ENCODE data around the gene CEP128.

The CEP128 gene

GRCh38 chr14:80809663-80810062 lies 131.9 kb downstream of the CEP128 start:
- Histone ChIP-seq H3K4me2 (ENCODE audit: low read length) (no peak overlapping the region), H3K36me3 (ENCODE audit: insufficient read depth, low read length) (no peaks in the 10 kb centered on the region), H3K4me3 (ENCODE audit: low read length) (no peak overlapping the region), H3K9ac (ENCODE audit: low read depth, low read length) (no peak overlapping the region), H3K27me3 (ENCODE audit: control insufficient read depth, insufficient read depth, low read length) (no peaks in the 10 kb centered on the region), H3K9me3 (replicated peaks; ENCODE audit: low read length) (no peaks in the 10 kb centered on the region), H3K4me1 (ENCODE audit: control insufficient read depth, insufficient read depth, low read length) (no peaks in the 10 kb centered on the region)

DNA sequence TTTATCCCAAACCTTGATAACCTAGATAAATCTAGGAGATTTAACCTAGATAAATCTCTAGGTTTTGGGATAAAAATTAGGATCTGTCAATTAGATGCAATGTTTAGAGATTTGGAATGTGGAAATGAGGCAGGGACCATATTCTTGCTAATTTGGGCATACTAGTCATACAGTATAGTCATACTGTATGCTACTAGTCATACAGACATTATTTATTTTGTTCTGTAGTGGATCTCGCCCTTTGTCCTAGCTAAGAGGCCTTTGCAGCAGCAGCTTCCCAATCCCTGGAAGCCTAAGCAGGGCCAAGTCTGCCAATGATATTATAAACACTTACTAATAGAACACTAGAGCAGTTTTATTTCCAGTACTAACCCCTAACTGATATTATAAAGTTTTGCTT lies 136.4 kb downstream of the CEP128 start:
- Histone ChIP-seq H3K4me3 (ENCODE audit: low read length) (no peak overlapping the region), H3K4me2 (ENCODE audit: low read length) (no peak overlapping the region), H3K9me3 (replicated peaks; ENCODE audit: low read length) (no peaks in the 10 kb centered on the region), H3K36me3 (ENCODE audit: insufficient read depth, low read length) (no peaks in the 10 kb centered on the region), H3K9ac (ENCODE audit: low read depth, low read length) (no peak overlapping the region), H3K4me1 (ENCODE audit: control insufficient read depth, insufficient read depth, low read length) (no peaks in the 10 kb centered on the region), H3K27me3 (ENCODE audit: control insufficient read depth, insufficient read depth, low read length) (no peaks in the 10 kb centered on the region)

GRCh38 chr14:80798878-80799277 lies 142.7 kb downstream of the CEP128 start:
- H3K9me3 ChIP-seq (replicated peaks; ENCODE audit: low read length) = no peaks in the 10 kb centered on the region
- H3K4me2 ChIP-seq (ENCODE audit: low read length) = no peak overlapping the region
- H3K27me3 ChIP-seq (ENCODE audit: control insufficient read depth, insufficient read depth, low read length) = no peaks in the 10 kb centered on the region
- H3K4me1 ChIP-seq (ENCODE audit: control insufficient read depth, insufficient read depth, low read length) = no peaks in the 10 kb centered on the region
- no peaks in the 10 kb centered on the region for H3K36me3 ChIP-seq (ENCODE audit: insufficient read depth, low read length)
- H3K9ac ChIP-seq (ENCODE audit: low read depth, low read length) = no peak overlapping the region
- H3K4me3 ChIP-seq (ENCODE audit: low read length) = no peak overlapping the region

- Histone ChIP-seq H3K4me1 (ENCODE audit: control insufficient read depth, insufficient read depth, low read length) (no peaks in the 10 kb centered on the region), H3K4me3 (ENCODE audit: low read length) (no peak overlapping the region), H3K4me2 (ENCODE audit: low read length) (no peak overlapping the region), H3K9me3 (replicated peaks; ENCODE audit: low read length) (no peaks in the 10 kb centered on the region), H3K27me3 (ENCODE audit: control insufficient read depth, insufficient read depth, low read length) (no peaks in the 10 kb centered on the region), H3K9ac (ENCODE audit: low read depth, low read length) (no peak overlapping the region), H3K36me3 (ENCODE audit: insufficient read depth, low read length) (no peaks in the 10 kb centered on the region)
Observed at GRCh38 chr14:80798211-80798610, 143.3 kb downstream of the CEP128 start.

DNA sequence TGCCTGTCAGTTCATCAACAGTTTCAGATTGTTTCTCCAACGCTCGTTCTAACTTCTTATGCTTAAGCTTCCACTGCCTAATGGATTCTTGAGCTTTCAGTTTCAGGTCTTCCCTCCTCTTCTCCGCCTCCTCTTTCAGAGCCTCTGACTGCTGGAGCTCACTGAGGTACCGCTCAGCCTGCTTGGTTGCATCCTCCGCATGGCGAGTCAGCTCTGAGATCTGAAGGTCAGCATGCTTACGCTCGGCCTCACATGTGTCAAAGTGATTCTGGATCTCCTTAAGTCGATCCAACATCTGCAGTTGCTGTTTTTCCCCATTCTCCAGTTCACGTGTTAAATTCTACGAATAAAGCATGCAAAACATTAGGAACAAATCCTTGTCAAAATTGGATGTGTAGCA lies 148.8 kb downstream of the CEP128 start:
- H3K27me3 ChIP-seq (ENCODE audit: control insufficient read depth, insufficient read depth, low read length) = no peaks in the 10 kb centered on the region
- H3K36me3 ChIP-seq (ENCODE audit: insufficient read depth, low read length) = no peaks in the 10 kb centered on the region
- H3K4me2 ChIP-seq (ENCODE audit: low read length) = no peak overlapping the region
- H3K9ac ChIP-seq (ENCODE audit: low read depth, low read length) = no peak overlapping the region
- no peaks in the 10 kb centered on the region for H3K9me3 ChIP-seq (replicated peaks; ENCODE audit: low read length)
- no peak overlapping the region for H3K4me3 ChIP-seq (ENCODE audit: low read length)
- H3K4me1 ChIP-seq (ENCODE audit: control insufficient read depth, insufficient read depth, low read length) = no peaks in the 10 kb centered on the region

- no peaks in the 10 kb centered on the region for H3K4me1 ChIP-seq (ENCODE audit: control insufficient read depth, insufficient read depth, low read length)
- H3K9me3 ChIP-seq (replicated peaks; ENCODE audit: low read length) = no peaks in the 10 kb centered on the region
- no peak overlapping the region for H3K4me3 ChIP-seq (ENCODE audit: low read length)
- no peaks in the 10 kb centered on the region for H3K36me3 ChIP-seq (ENCODE audit: insufficient read depth, low read length)
- H3K9ac ChIP-seq (ENCODE audit: low read depth, low read length) = no peak overlapping the region
- H3K4me2 ChIP-seq (ENCODE audit: low read length) = no peak overlapping the region
- no peaks in the 10 kb centered on the region for H3K27me3 ChIP-seq (ENCODE audit: control insufficient read depth, insufficient read depth, low read length)
Observed at GRCh38 chr14:80787876-80788275, 153.7 kb downstream of the CEP128 start.

DNA sequence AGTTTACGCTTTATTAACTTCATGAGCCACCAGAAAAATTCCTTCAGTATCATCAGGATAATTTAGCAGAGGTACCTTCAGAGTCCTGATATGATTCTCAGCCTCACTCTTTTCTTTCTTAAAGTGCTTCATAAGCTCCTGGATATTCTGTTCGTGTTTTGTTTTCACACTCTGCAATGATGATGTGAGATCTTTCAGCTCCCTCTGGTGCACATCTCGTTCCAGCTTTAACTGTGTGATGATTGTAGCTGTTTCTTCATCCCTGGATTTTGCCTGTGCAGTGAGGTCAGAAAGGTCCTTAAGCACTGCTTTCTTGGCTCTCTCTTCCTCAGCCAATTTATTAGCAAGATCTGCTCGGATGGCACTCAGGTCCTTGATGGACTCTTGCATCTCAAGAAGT lies 156.7 kb downstream of the CEP128 start:
- H3K9me3 ChIP-seq (replicated peaks; ENCODE audit: low read length) = no peaks in the 10 kb centered on the region
- no peaks in the 10 kb centered on the region for H3K36me3 ChIP-seq (ENCODE audit: insufficient read depth, low read length)
- H3K27me3 ChIP-seq (ENCODE audit: control insufficient read depth, insufficient read depth, low read length) = no peaks in the 10 kb centered on the region
- no peaks in the 10 kb centered on the region for H3K4me1 ChIP-seq (ENCODE audit: control insufficient read depth, insufficient read depth, low read length)
- no peak overlapping the region for H3K4me2 ChIP-seq (ENCODE audit: low read length)
- H3K4me3 ChIP-seq (ENCODE audit: low read length) = no peak overlapping the region
- H3K9ac ChIP-seq (ENCODE audit: low read depth, low read length) = no peak overlapping the region

GRCh38 chr14:80781972-80782367 lies 159.6 kb downstream of the CEP128 start:
- no peaks in the 10 kb centered on the region for H3K4me1 ChIP-seq (ENCODE audit: control insufficient read depth, insufficient read depth, low read length)
- no peaks in the 10 kb centered on the region for H3K27me3 ChIP-seq (ENCODE audit: control insufficient read depth, insufficient read depth, low read length)
- no peaks in the 10 kb centered on the region for H3K36me3 ChIP-seq (ENCODE audit: insufficient read depth, low read length)
- no peak overlapping the region for H3K9ac ChIP-seq (ENCODE audit: low read depth, low read length)
- H3K9me3 ChIP-seq (replicated peaks; ENCODE audit: low read length) = no peaks in the 10 kb centered on the region
- no peak overlapping the region for H3K4me2 ChIP-seq (ENCODE audit: low read length)
- H3K4me3 ChIP-seq (ENCODE audit: low read length) = no peak overlapping the region

- no peaks in the 10 kb centered on the region for H3K9me3 ChIP-seq (replicated peaks; ENCODE audit: low read length)
- no peak overlapping the region for H3K9ac ChIP-seq (ENCODE audit: low read depth, low read length)
- no peak overlapping the region for H3K4me3 ChIP-seq (ENCODE audit: low read length)
- H3K4me1 ChIP-seq (ENCODE audit: control insufficient read depth, insufficient read depth, low read length) = no peaks in the 10 kb centered on the region
- no peak overlapping the region for H3K4me2 ChIP-seq (ENCODE audit: low read length)
- no peaks in the 10 kb centered on the region for H3K36me3 ChIP-seq (ENCODE audit: insufficient read depth, low read length)
- H3K27me3 ChIP-seq (ENCODE audit: control insufficient read depth, insufficient read depth, low read length) = no peaks in the 10 kb centered on the region
Observed at GRCh38 chr14:80780500-80780899, 161.0 kb downstream of the CEP128 start.

DNA sequence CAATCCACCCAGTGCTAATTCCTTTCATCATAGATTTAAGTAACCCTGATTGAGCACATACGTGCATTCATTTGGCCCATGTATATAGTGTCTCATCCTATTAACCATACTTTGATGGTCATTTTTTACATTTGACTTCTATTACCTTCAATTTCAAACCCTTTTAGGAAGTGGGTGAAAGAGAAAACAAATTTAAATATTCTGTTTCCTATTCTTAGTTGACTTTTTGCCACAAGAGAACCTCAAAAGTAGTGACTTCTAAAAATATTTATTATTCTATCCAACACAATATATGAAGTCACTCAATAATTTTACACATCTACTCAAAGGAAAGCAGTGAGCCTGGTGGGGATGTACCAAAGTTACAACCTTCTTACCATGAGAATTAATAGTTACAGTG lies 164.9 kb downstream of the CEP128 start:
- Histone ChIP-seq H3K27me3 (ENCODE audit: control insufficient read depth, insufficient read depth, low read length) (no peaks in the 10 kb centered on the region), H3K4me3 (ENCODE audit: low read length) (no peak overlapping the region), H3K9ac (ENCODE audit: low read depth, low read length) (no peak overlapping the region), H3K4me1 (ENCODE audit: control insufficient read depth, insufficient read depth, low read length) (no peaks in the 10 kb centered on the region), H3K4me2 (ENCODE audit: low read length) (no peak overlapping the region), H3K9me3 (replicated peaks; ENCODE audit: low read length) (no peaks in the 10 kb centered on the region), H3K36me3 (ENCODE audit: insufficient read depth, low read length) (no peaks in the 10 kb centered on the region)

GRCh38 chr14:80776186-80776585 lies 165.4 kb downstream of the CEP128 start:
- Histone ChIP-seq H3K9me3 (replicated peaks; ENCODE audit: low read length) (no peaks in the 10 kb centered on the region), H3K4me2 (ENCODE audit: low read length) (no peak overlapping the region), H3K9ac (ENCODE audit: low read depth, low read length) (no peak overlapping the region), H3K4me1 (ENCODE audit: control insufficient read depth, insufficient read depth, low read length) (peaks cover under 1% of the 10 kb centered on the region), H3K27me3 (ENCODE audit: control insufficient read depth, insufficient read depth, low read length) (no peaks in the 10 kb centered on the region), H3K36me3 (ENCODE audit: insufficient read depth, low read length) (no peaks in the 10 kb centered on the region), H3K4me3 (ENCODE audit: low read length) (no peak overlapping the region)

DNA sequence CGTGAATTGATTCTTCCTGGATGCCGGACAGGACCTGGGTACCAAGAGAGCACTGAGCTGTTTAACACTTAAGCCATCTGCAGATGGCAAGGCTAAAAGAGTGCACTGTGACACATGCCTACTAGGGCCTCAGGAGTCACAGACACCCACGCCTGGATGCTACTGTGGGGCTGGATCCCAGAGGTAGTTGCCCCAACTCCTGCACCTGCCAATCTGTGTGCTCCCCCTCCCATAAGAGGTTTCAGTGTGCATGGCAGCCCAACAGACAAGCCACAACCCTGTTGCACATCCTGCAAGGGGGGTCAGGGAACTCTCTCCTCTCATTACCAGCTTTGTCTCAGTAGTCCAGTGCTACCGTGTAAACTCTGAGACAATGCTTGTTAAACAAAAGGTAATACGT lies 169.0 kb downstream of the CEP128 start:
- H3K4me3 ChIP-seq (ENCODE audit: low read length) = no peak overlapping the region
- H3K9me3 ChIP-seq (replicated peaks; ENCODE audit: low read length) = no peaks in the 10 kb centered on the region
- no peak overlapping the region for H3K9ac ChIP-seq (ENCODE audit: low read depth, low read length)
- no peak overlapping the region for H3K4me2 ChIP-seq (ENCODE audit: low read length)
- H3K36me3 ChIP-seq (ENCODE audit: insufficient read depth, low read length) = no peaks in the 10 kb centered on the region
- no peaks in the 10 kb centered on the region for H3K27me3 ChIP-seq (ENCODE audit: control insufficient read depth, insufficient read depth, low read length)
- peaks cover 14% of the 10 kb centered on the region for H3K4me1 ChIP-seq (ENCODE audit: control insufficient read depth, insufficient read depth, low read length)

All from skeletal muscle satellite cell (primary cell).